K562 (cell line): ENCODE measurements around the gene MICAL2. TPM values are rescaled to one million over a fixed set of nuclear protein-coding genes. Genes with fewer than 3 reads are reported as not detected.
A peak's percentile ranks its signal among the peaks of the same experiment; 100 is the strongest.

Experiments
- ARHGAP35 ChIP-seq: fragments of 450-650 bp; IDR thresholded peaks from 2 replicates; pipeline ENCODE4 v1.6.1; 2018; ENCODE audit not compliant: partially characterized antibody
- ATF1 ChIP-seq, 2 experiments: fragments of 450-650 bp in 1 of 2; IDR thresholded peaks; 2 replicates each; pipeline ENCODE4 v1.6.1; 2016; ENCODE audit warnings: missing compliant biosample characterization in 1 of 2, missing genetic modification characterization in 1 of 2
- CEBPB ChIP-seq: fragments of 450-650 bp; IDR thresholded peaks from 2 replicates; pipeline ENCODE4 v1.6.1; 2016; ENCODE audit warnings: missing genetic modification characterization, missing compliant biosample characterization
- E2F3 ChIP-seq: fragments of 250-450 bp; sonication (Bioruptor Pico); IDR thresholded peaks from 2 replicates; pipeline ENCODE4 v1.4.0; 2020; ENCODE audit warnings: mild to moderate bottlenecking
- FOS ChIP-seq: IDR thresholded peaks from 3 replicates; pipeline ENCODE4 v1.6.1; 2011; ENCODE audit not compliant: insufficient read length; ENCODE audit errors: extremely low read depth
- GATAD2B ChIP-seq: fragments of 450-650 bp; IDR thresholded peaks from 2 replicates; pipeline ENCODE4 v1.6.1; 2017; ENCODE audit warnings: mild to moderate bottlenecking, borderline replicate concordance
- HDAC1 ChIP-seq, 2 experiments: fragments of 450-650 bp; IDR thresholded peaks; 2 replicates each; pipeline ENCODE4 v1.6.1; 2016 to 2017; ENCODE audit warnings: inconsistent platforms in 1 of 2, mild to moderate bottlenecking in 1 of 2, moderate library complexity in 1 of 2
- NFXL1 ChIP-seq: fragments of 450-650 bp; formaldehyde crosslinking; IDR thresholded peaks from 2 replicates; pipeline ENCODE4 v1.4.0; 2021; ENCODE audit warnings: mild to moderate bottlenecking
- PATZ1 ChIP-seq: fragments of 250-450 bp; sonication (Bioruptor Pico); IDR thresholded peaks from 2 replicates; pipeline ENCODE4 v1.5.0; 2020; ENCODE audit warnings: mild to moderate bottlenecking, borderline replicate concordance
- POLR2H ChIP-seq: IDR thresholded peaks from 2 replicates; pipeline ENCODE4 v1.6.1; 2016; ENCODE audit warnings: missing genetic modification characterization, low read depth, mild to moderate bottlenecking, control low read depth, missing compliant biosample characterization, moderate library complexity
- PTRF ChIP-seq: fragments of 450-650 bp; IDR thresholded peaks from 2 replicates; pipeline ENCODE4 v1.6.1; 2016; ENCODE audit warnings: mild to moderate bottlenecking, missing genetic modification characterization, missing compliant biosample characterization
- RAD51 ChIP-seq: fragments of 450-650 bp; IDR thresholded peaks from 2 replicates; pipeline ENCODE4 v1.7.1; 2016; ENCODE audit warnings: low read depth, mild to moderate bottlenecking, borderline replicate concordance
- RBM34 ChIP-seq: fragments of 200-400 bp; formaldehyde crosslinking; IDR thresholded peaks from 2 replicates; pipeline ENCODE4 v1.6.1; 2018; ENCODE audit warnings: low read length, borderline replicate concordance; ENCODE audit not compliant: insufficient read depth
- RNF2 ChIP-seq: sonication (generic); IDR thresholded peaks from 2 replicates; pipeline ENCODE4 v1.6.1; 2016
- SRSF3 ChIP-seq: fragments of 200-400 bp; formaldehyde crosslinking; IDR thresholded peaks from 2 replicates; pipeline ENCODE4 v1.6.1; 2016; ENCODE audit warnings: mild to moderate bottlenecking, low read length, moderate library complexity; ENCODE audit not compliant: insufficient read depth
- TAL1 ChIP-seq: fragments of 450-650 bp; IDR thresholded peaks from 2 replicates; pipeline ENCODE4 v1.6.1; 2016; ENCODE audit warnings: mild to moderate bottlenecking
- TCF3 ChIP-seq: sonication (generic); formaldehyde crosslinking; IDR thresholded peaks from 2 replicates; pipeline ENCODE4 v1.4.0; 2020; ENCODE audit warnings: mild to moderate bottlenecking, missing genetic modification reagents
- ZBTB34 ChIP-seq: fragments of 250-450 bp; sonication (Bioruptor Pico); IDR thresholded peaks from 2 replicates; pipeline ENCODE4 v1.8.0; 2021; ENCODE audit warnings: mild to moderate bottlenecking, moderate library complexity
- ZNF165 ChIP-seq: fragments of 250-450 bp; sonication (Bioruptor Pico); IDR thresholded peaks from 2 replicates; pipeline ENCODE4 v1.4.0; 2020; ENCODE audit warnings: borderline replicate concordance
- ZNF311 ChIP-seq: fragments of 250-450 bp; sonication (Bioruptor Pico); IDR thresholded peaks from 2 replicates; pipeline ENCODE4 v1.4.0; 2020; ENCODE audit warnings: mild to moderate bottlenecking, moderate library complexity
- ZNF551 ChIP-seq: fragments of 250-450 bp; sonication (Bioruptor Pico); IDR thresholded peaks from 2 replicates; pipeline ENCODE4 v1.5.0; 2021; ENCODE audit warnings: mild to moderate bottlenecking, moderate library complexity
- ZNF696 ChIP-seq: fragments of 250-450 bp; sonication (Bioruptor Pico); conservative IDR thresholded peaks from 2 replicates; pipeline ENCODE4 v1.4.0; 2020; ENCODE audit warnings: mild to moderate bottlenecking, moderate library complexity
- ZNF766 ChIP-seq: fragments of 200-800 bp; sonication (Bioruptor generic); conservative IDR thresholded peaks from 2 replicates; pipeline ENCODE4 v1.6.1; 2016; ENCODE audit warnings: missing genetic modification characterization, missing compliant biosample characterization
- ZNF780A ChIP-seq: fragments of 250-450 bp; sonication (Bioruptor Pico); IDR thresholded peaks from 2 replicates; pipeline ENCODE4 v1.5.0; 2021; ENCODE audit warnings: mild to moderate bottlenecking
- ZNF79 ChIP-seq: fragments of 250-450 bp; sonication (Bioruptor Pico); IDR thresholded peaks from 2 replicates; pipeline ENCODE4 v1.4.0; 2020; ENCODE audit warnings: low read depth, mild to moderate bottlenecking, moderate library complexity
- polyA plus RNA-seq, 8 experiments: library from polyadenylated mRNA; depleted of rRNA in 4 of 8; stranded (reverse) in 5 of 8; unstranded in 3 of 8; fragments of >200 nt; fragmentation: Nextera tagmentation in 2 of 8; fragmentation: Illumina TruSeq in 1 of 8; extraction: Ambion mirVana in 2 of 8; extraction: Trizol in 1 of 8; gene quantifications; 2 replicates each; pipeline versions ENCODE4 v1.2.1 to v1.2.3, GENCODE V29; 2011 to 2014; ENCODE audit warnings: inconsistent platforms in 1 of 8, missing spikeins in 1 of 8
- total RNA-seq, 7 experiments: library from RNA; depleted of rRNA in 6 of 7; stranded (reverse); fragments of >200 nt in 6 of 7; fragmentation: Illumina TruSeq in 2 of 7; extraction: Trizol in 2 of 7; gene quantifications; 2 replicates each; pipeline versions ENCODE4 v1.2.1 to v1.2.3, GENCODE V29; 2011 to 2021; ENCODE audit warnings: low replicate concordance in 1 of 7
- TF ChIP-seq, protein P1 (sequence below): sonication (generic); formaldehyde crosslinking; IDR thresholded peaks from 2 replicates; pipeline ENCODE4 v1.8.0; 2022; ENCODE audit warnings: mild to moderate bottlenecking, missing genetic modification reagents

MICAL2 gene
- total and polyA plus RNA-seq, 9 of the 15 experiments (the other 6 are each of a cell fraction or from before 2014, with no cell fraction given) = 4.7 to 64.2 (median 33.6) TPM

DNA sequence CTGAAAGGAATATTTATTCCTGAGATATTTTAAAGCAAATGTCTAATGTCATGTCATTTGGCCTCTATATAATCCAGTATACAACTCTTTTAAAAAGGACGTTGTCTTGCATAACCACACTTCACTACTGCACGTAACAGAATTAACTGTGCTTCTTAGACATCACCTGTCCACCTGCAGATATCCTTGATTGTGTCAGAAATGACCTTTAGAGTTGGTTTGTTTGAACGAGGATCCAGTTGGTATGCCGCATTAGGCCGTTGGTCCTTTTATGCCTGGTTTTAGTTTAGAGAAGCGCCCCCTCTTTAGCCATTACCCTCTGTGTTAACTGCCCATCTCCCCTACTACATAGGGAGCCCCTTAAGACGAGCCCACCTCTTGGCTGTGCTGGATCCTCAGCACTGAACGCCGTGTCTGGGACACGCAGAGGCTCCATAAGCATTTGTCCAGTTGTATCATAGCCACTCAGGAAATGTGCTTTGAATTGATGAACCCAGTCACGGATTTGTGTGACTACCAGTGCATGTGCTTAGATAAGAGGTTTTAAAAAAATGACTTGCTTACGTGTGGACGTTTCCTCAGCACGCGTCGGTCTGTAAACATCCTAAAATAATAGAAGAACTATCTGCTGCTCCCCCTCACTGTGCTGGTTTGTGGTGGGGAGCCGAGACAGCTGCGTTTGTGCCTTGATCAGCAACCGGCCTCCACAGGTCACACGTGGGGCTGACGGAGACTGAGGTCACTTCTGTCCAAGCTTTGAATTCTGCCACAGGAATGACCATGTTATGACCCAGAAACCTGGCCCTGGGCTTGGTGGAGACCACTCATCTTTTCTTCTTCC, 4.0 kb downstream of the MICAL2 start (continued):
- TF ChIP-seq ATF1 (CRISPR knock-in tag; IDR thresholded peaks at IDR 0.05) = no peak
- TF ChIP-seq ATF1 (tag; IDR thresholded peaks at IDR 0.05) = peak; percentile 87
- TF ChIP-seq PTRF (tag) = no peak
- peak; percentile 58; the same call in 1 of the 2 replicates for TF ChIP-seq RNF2
- TF ChIP-seq ZBTB34 (CRISPR knock-in tag) = no peak
- TF ChIP-seq ZNF780A (CRISPR knock-in tag) = no peak
- TF ChIP-seq, protein P1, sequence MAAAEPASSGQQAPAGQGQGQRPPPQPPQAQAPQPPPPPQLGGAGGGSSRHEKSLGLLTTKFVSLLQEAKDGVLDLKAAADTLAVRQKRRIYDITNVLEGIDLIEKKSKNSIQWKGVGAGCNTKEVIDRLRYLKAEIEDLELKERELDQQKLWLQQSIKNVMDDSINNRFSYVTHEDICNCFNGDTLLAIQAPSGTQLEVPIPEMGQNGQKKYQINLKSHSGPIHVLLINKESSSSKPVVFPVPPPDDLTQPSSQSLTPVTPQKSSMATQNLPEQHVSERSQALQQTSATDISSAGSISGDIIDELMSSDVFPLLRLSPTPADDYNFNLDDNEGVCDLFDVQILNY (CRISPR knock-in tag) = no peak
- no peak for TF ChIP-seq FOS
- TF ChIP-seq ZNF311 (CRISPR knock-in tag) = 0 out of 2 replicates have a peak, but pooled peaks have one; percentile 49
- TF ChIP-seq ARHGAP35 = no peak
- TF ChIP-seq ZNF165 (CRISPR knock-in tag) = no peak
- TF ChIP-seq TAL1 = peak; percentile 72
- TF ChIP-seq SRSF3 = no peak
- no peak for TF ChIP-seq POLR2H (tag)
- peak; percentile 59; the same call in 1 of the 2 replicates for TF ChIP-seq GATAD2B
- TF ChIP-seq RAD51 = peak; percentile 14; the same call in 1 of the 2 replicates
- TF ChIP-seq HDAC1 (IDR thresholded peaks at IDR 0.05) = peak in 1 of 2 experiments; percentile 80; a peak in 2 of 4 replicates
- TF ChIP-seq E2F3 (CRISPR knock-in tag) = no peak
- TF ChIP-seq ZNF551 (CRISPR knock-in tag) = no peak
- no peak for TF ChIP-seq PATZ1 (CRISPR knock-in tag)
- no peak for TF ChIP-seq ZNF79 (CRISPR knock-in tag)
- TF ChIP-seq ZNF766 (CRISPR knock-in tag) = 0 out of 2 replicates have a peak, but pooled peaks have one; percentile 62
- TF ChIP-seq TCF3 (CRISPR knock-in tag) = peak; percentile 87
- TF ChIP-seq CEBPB (tag) = no peak
- TF ChIP-seq NFXL1 = no peak
- TF ChIP-seq ZNF696 (CRISPR knock-in tag) = no peak
- TF ChIP-seq RBM34 = no peak
